MM.1S (cell line): Measurements from ENCODE around the gene MSANTD1.

ENCODE experiments used
- EZH2 ChIP-seq: fragments of 300-600 bp; sonication (generic); optimal IDR thresholded peaks from 2 replicates; pipeline ENCODE3; 2017; ENCODE audit warnings: low read depth, mild to moderate bottlenecking, antibody characterized with exemption, low read length, mixed read lengths
- TF ChIP-seq, protein P1 (sequence below): fragments of 300-600 bp; sonication (generic); IDR thresholded peaks from 2 replicates; pipeline ENCODE4 v1.5.1; 2016; ENCODE audit warnings: antibody characterized with exemption, low read length, mixed read lengths

DNA sequence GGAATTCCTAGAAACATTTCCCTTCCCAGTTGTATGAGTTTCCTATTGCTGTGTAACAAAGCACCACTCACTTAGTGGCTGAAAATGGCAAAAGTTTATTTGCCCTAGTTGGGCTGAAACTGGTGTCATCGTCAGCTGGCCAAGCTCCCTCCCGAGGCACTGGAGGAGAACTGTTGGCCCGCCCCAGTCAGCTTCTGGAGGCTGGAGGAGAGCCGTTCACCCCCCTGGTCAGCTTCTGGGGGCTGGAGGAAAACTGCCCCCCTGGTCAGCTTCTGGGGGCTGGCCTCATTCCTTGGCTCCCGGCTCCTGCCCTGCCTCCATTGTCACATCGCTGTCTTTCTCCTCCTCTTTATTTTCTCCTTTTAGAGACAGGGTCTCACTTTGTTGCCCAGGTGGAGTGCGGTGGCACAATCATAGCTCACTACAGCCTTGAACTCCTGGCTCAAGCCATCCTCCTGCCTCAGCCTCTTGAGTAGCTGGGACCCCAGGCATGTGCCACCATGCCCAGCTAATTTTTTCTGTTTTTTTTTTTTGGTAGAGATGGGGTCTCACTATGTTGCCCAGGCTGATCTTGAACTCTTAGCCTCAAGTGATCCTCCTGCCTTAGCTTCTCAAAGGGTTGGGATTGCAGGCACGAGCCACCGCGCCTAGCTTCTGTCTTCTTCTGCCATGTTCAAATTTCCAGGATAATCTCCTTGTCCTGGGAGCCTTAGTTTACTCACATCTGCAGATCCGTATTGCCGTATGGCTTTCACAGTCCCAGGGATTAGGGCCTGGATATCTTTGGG, 47.1 kb downstream of the MSANTD1 start:
- TF ChIP-seq, protein P1, sequence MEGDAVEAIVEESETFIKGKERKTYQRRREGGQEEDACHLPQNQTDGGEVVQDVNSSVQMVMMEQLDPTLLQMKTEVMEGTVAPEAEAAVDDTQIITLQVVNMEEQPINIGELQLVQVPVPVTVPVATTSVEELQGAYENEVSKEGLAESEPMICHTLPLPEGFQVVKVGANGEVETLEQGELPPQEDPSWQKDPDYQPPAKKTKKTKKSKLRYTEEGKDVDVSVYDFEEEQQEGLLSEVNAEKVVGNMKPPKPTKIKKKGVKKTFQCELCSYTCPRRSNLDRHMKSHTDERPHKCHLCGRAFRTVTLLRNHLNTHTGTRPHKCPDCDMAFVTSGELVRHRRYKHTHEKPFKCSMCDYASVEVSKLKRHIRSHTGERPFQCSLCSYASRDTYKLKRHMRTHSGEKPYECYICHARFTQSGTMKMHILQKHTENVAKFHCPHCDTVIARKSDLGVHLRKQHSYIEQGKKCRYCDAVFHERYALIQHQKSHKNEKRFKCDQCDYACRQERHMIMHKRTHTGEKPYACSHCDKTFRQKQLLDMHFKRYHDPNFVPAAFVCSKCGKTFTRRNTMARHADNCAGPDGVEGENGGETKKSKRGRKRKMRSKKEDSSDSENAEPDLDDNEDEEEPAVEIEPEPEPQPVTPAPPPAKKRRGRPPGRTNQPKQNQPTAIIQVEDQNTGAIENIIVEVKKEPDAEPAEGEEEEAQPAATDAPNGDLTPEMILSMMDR, result no peak
- TF ChIP-seq EZH2, result no peak
